ENCODE measurements around the gene NOP16. TPM values are rescaled to one million over a fixed set of nuclear protein-coding genes. Genes with fewer than 3 reads are reported as not detected.

Gene NOP16
- total RNA-seq: 10 to 100 TPM in 2 of 3 donors, 1 to 10 TPM in 1; 6.4 to 12.4 (median 12.1) TPM
- 12.7 TPM for total RNA-seq (2013)

- H3K36me3 Mint-ChIP-seq: no peaks in the 10 kb centered on the region
- intact Hi-C loops (cut with micrococcal nuclease): loop anchor here (1.0 to 2.0 kb wide), 3 partner anchors 28 to 148 kb away; partner anchors contain the start of genes CLTB, FAF2 and RNF44
Observed at GRCh38 chr5:176388444-176389134, at the start of gene NOP16, which contains the start of gene HIGD2A. Gene NOP16, minus strand, starts transcription at chr5:176388598. Its CDS starts 59 bp downstream, at chr5:176388539. Gene HIGD2A, plus strand, starts transcription at chr5:176388751. Its CDS starts 69 bp downstream, at chr5:176388820.

GRCh38 chr5:176436656-176437055 is 48.3 kb upstream of the NOP16 start:
- Histone ChIP-seq H3K27me3 (ENCODE audit: control insufficient read depth, insufficient read depth, low read length) (no peaks in the 10 kb centered on the region), H3K4me1 (ENCODE audit: control insufficient read depth, insufficient read depth, low read length) (no peaks in the 10 kb centered on the region), H3K27ac (ENCODE audit: low read length) (no peak overlapping the region), H3K36me3 (ENCODE audit: control insufficient read depth, insufficient read depth, low read length) (no peaks in the 10 kb centered on the region), H3K4me3 (ENCODE audit: low read length) (no peak overlapping the region), H3K9me3 (ENCODE audit: control insufficient read depth, insufficient read depth, low read length) (no peaks in the 10 kb centered on the region)
- DNase-seq (peak in 1 of 2 donors; percentile 31), ATAC-seq (peak in 2 of 3 donors; percentile 18 to 45)
- intact Hi-C loops (cut with micrococcal nuclease): no loop called here
- Mint-ChIP-seq H3K9me3 (no peaks in the 10 kb centered on the region), H3K4me3 (peak overlapping the region; percentile 69), H3K27ac (peak overlapping the region in 1 of 2 donors; percentile 35), H3K27me3 (ENCODE audit: low read depth in 2 of 2) (peaks cover 4 to 20% of the 10 kb centered on the region in 2 donors), H3K4me1 (peaks cover 9 to 10% of the 10 kb centered on the region in 2 donors), H3K36me3 (no peaks in the 10 kb centered on the region)
- WGBS (ENCODE audit: insufficient coverage): 3% methylated on average over 4 of the region's 5 CpGs
- no peak for TF ChIP-seq CTCF (IDR thresholded peaks at IDR 0.05)

More at GRCh38 chr5:176388444-176389134, at the start of gene NOP16, which contains the start of gene HIGD2A:
- peak; percentile 87 to 97 (median 89) for ATAC-seq
- no peaks in the 10 kb centered on the region for H3K27me3 Mint-ChIP-seq (ENCODE audit: low read depth in 2 of 2)
- H3K9me3 Mint-ChIP-seq: no peaks in the 10 kb centered on the region
- under 1% methylated on average over 47 of the region's 47 CpGs for WGBS (ENCODE audit: insufficient coverage)
- no peak for TF ChIP-seq CTCF (IDR thresholded peaks at IDR 0.05)
- Histone ChIP-seq H3K4me1 (ENCODE audit: control insufficient read depth, insufficient read depth, low read length) (peaks cover 20% of the 10 kb centered on the region), H3K9me3 (ENCODE audit: control insufficient read depth, insufficient read depth, low read length) (no peaks in the 10 kb centered on the region), H3K27ac (ENCODE audit: low read length) (peak within 1 kb of the TSS; percentile 97), H3K4me3 (ENCODE audit: low read length) (peak within 1 kb of the TSS; percentile 93), H3K27me3 (ENCODE audit: control insufficient read depth, insufficient read depth, low read length) (no peaks in the 10 kb centered on the region), H3K36me3 (ENCODE audit: control insufficient read depth, insufficient read depth, low read length) (peaks cover 41% of the 10 kb centered on the region)
- H3K27ac Mint-ChIP-seq: peak within 1 kb of the TSS; percentile 90 to 100
- H3K4me3 Mint-ChIP-seq: peak within 1 kb of the TSS; percentile 99
- H3K4me1 Mint-ChIP-seq: peaks cover 34 to 36% of the 10 kb centered on the region in 2 donors
- peak; percentile 95 to 99 for DNase-seq

GRCh38 chr5:176432707-176433106 is 44.3 kb upstream of the NOP16 start:
- Histone ChIP-seq H3K9me3 (ENCODE audit: control insufficient read depth, insufficient read depth, low read length) (no peaks in the 10 kb centered on the region), H3K27ac (ENCODE audit: low read length) (no peak overlapping the region), H3K27me3 (ENCODE audit: control insufficient read depth, insufficient read depth, low read length) (no peaks in the 10 kb centered on the region), H3K4me1 (ENCODE audit: control insufficient read depth, insufficient read depth, low read length) (no peaks in the 10 kb centered on the region), H3K36me3 (ENCODE audit: control insufficient read depth, insufficient read depth, low read length) (no peaks in the 10 kb centered on the region), H3K4me3 (ENCODE audit: low read length) (no peak overlapping the region)
- ATAC-seq (no peak), DNase-seq (no peak)
- Mint-ChIP-seq H3K4me3 (no peak overlapping the region), H3K27ac (no peak overlapping the region), H3K9me3 (no peaks in the 10 kb centered on the region), H3K36me3 (no peaks in the 10 kb centered on the region), H3K27me3 (ENCODE audit: low read depth in 2 of 2) (peaks cover 4 to 14% of the 10 kb centered on the region in 2 donors), H3K4me1 (peaks cover 13 to 19% of the 10 kb centered on the region in 2 donors)
- TF ChIP-seq CTCF (IDR thresholded peaks at IDR 0.05): no peak
- 93% methylated on average over 5 of the region's 5 CpGs for WGBS (ENCODE audit: insufficient coverage)
- intact Hi-C loops (cut with micrococcal nuclease): no loop called here

All from natural killer cell (primary cell).